Endothelial cell of umbilical vein (primary cell): ENCODE measurements around the gene CRACR2B. TPM values are rescaled to one million over a fixed set of nuclear protein-coding genes. Genes with fewer than 3 reads are reported as not detected.

ENCODE experiments used
- BruUV-seq: library from RNA; stranded (reverse); fragments of 400-500 nt; replicated peaks from 2 replicates; lab custom pipeline; 2021; lab: Mats Ljungman, UMichigan
- CTCF ChIA-PET: fragments of 300-600, 350-600 bp; sonication (Branson Sonifier 250); formaldehyde crosslinking; loops from one replicate; lab custom pipeline; 2021; ENCODE audit warnings: antibody characterized with exemption, inconsistent platforms; lab: Charles Lee
- POLR2A ChIA-PET: fragments of 300-600, 350-600 bp; sonication (Branson Sonifier 250); formaldehyde crosslinking; loops from one replicate; lab custom pipeline; 2021; ENCODE audit warnings: antibody characterized with exemption, inconsistent platforms; lab: Charles Lee
- DNase-seq: peaks from one replicate; pipeline ENCODE4 v3.0.0-alpha.2; 2011; ENCODE audit warnings: low read depth, low spot score
- FAIRE-seq: peaks from 2 replicates; lab custom pipeline; 2011; peaks lifted over from hg19 to GRCh38; lab: Jason Lieb, UNC
- H2AFZ ChIP-seq: 2 replicates; pipeline ENCODE4 v1.6.0; 2012; ENCODE audit warnings: low read depth, low read length, control low read depth, inconsistent platforms
- H3K27ac ChIP-seq: 2 replicates; pipeline ENCODE4 v1.5.1; 2011; ENCODE audit warnings: low read depth, mild to moderate bottlenecking, control low read depth, low read length, moderate library complexity; ENCODE audit not compliant: insufficient read depth
- H3K27me3 ChIP-seq, 2 experiments: 2 replicates each; pipeline versions ENCODE4 v1.6.0 to v1.6.1; 2011; ENCODE audit warnings: low read length in 2 of 2, mixed read lengths in 1 of 2; ENCODE audit not compliant: control insufficient read depth in 2 of 2, insufficient read depth in 2 of 2
- H3K36me3 ChIP-seq, 2 experiments: 2 replicates in 1 of 2; 3 replicates in 1 of 2; pipeline ENCODE4 v1.5.1; 2011; ENCODE audit warnings: low read length in 2 of 2, mild to moderate bottlenecking in 1 of 2, moderate library complexity in 1 of 2; ENCODE audit not compliant: control insufficient read depth in 2 of 2, insufficient read depth in 2 of 2; ENCODE audit errors: extremely low read depth in 1 of 2
- H3K4me1 ChIP-seq: 3 replicates; pipeline ENCODE4 v1.5.1; 2011; ENCODE audit warnings: mild to moderate bottlenecking, low read length; ENCODE audit not compliant: control insufficient read depth, insufficient read depth; ENCODE audit errors: extremely low read depth
- H3K4me2 ChIP-seq: 2 replicates; pipeline ENCODE4 v1.6.1; 2011; ENCODE audit warnings: low read length, control low read depth, mixed read lengths; ENCODE audit not compliant: insufficient read depth
- H3K4me3 ChIP-seq, 3 experiments: fragments of 200-600 bp in 1 of 3; sonication (generic), shearing (Covaris generic) in 1 of 3; replicated peaks in 1 of 3; 2 replicates each; pipeline ENCODE4 v1.5.1; 2011 to 2016; ENCODE audit warnings: control low read depth in 3 of 3, low read length in 3 of 3, mild to moderate bottlenecking in 2 of 3, inconsistent platforms in 1 of 3, low read depth in 1 of 3, moderate library complexity in 1 of 3; ENCODE audit not compliant: insufficient read depth in 1 of 3
- H3K79me2 ChIP-seq: 2 replicates; pipeline ENCODE4 v1.6.0; 2012; ENCODE audit warnings: low read length, inconsistent platforms; ENCODE audit not compliant: control insufficient read depth, insufficient read depth
- H3K9ac ChIP-seq: replicated peaks from 2 replicates; pipeline ENCODE3; 2011; ENCODE audit warnings: low read length, control low read depth; ENCODE audit not compliant: insufficient read depth; ENCODE audit errors: extremely low read depth
- H3K9me1 ChIP-seq: replicated peaks from 3 replicates; pipeline ENCODE4 v1.6.0; 2011; ENCODE audit warnings: mild to moderate bottlenecking, low read length; ENCODE audit not compliant: control insufficient read depth, insufficient read depth; ENCODE audit errors: extremely low read depth
- H3K9me3 ChIP-seq: replicated peaks from 2 replicates; pipeline ENCODE4 v1.5.1; 2012; ENCODE audit warnings: low read length, inconsistent platforms; ENCODE audit not compliant: control insufficient read depth, insufficient read depth
- H4K20me1 ChIP-seq: replicated peaks from 2 replicates; pipeline ENCODE3; 2011; ENCODE audit warnings: mild to moderate bottlenecking, low read length; ENCODE audit not compliant: control insufficient read depth, insufficient read depth; ENCODE audit errors: extremely low read depth
- CTCF ChIP-seq, 2 donors: IDR thresholded peaks; 1 replicate in 1 of 2; 2 replicates in 1 of 2; pipeline ENCODE4 v1.5.1; 2011; ENCODE audit warnings: low read length in 2 of 2, mild to moderate bottlenecking in 2 of 2, moderate library complexity in 2 of 2, control low read depth in 1 of 2, inconsistent platforms in 1 of 2, low read depth in 1 of 2; ENCODE audit not compliant: insufficient read depth in 1 of 2; ENCODE audit errors: extremely low read depth in 1 of 2
- EZH2 ChIP-seq: IDR thresholded peaks from 2 replicates; pipeline ENCODE4 v1.6.1; 2012; ENCODE audit warnings: borderline replicate concordance, low read depth, mild to moderate bottlenecking, moderate library complexity, low read length, inconsistent platforms; ENCODE audit not compliant: severe bottlenecking
- FOS ChIP-seq: IDR thresholded peaks from 2 replicates; pipeline ENCODE4 v1.6.1; 2011; ENCODE audit warnings: mild to moderate bottlenecking, low read length, moderate library complexity, borderline replicate concordance; ENCODE audit not compliant: insufficient read depth
- GATA2 ChIP-seq: IDR thresholded peaks from 2 replicates; pipeline ENCODE4 v1.7.0; 2011; ENCODE audit warnings: low read depth, mild to moderate bottlenecking, moderate library complexity, mixed read lengths, low read length; ENCODE audit not compliant: insufficient read length, insufficient read depth
- JUN ChIP-seq: IDR thresholded peaks from 2 replicates; pipeline ENCODE4 v1.6.1; 2011; ENCODE audit warnings: borderline replicate concordance, low read depth; ENCODE audit not compliant: insufficient read length, insufficient read depth
- MYC ChIP-seq: IDR thresholded peaks from one replicate; pipeline ENCODE4 v1.6.1; 2011; ENCODE audit warnings: mild to moderate bottlenecking, low read depth, low read length
- POLR2A ChIP-seq: IDR thresholded peaks from 2 replicates; pipeline ENCODE4 v1.6.1; 2012; ENCODE audit warnings: low read depth, mild to moderate bottlenecking, control low read depth, low read length
- POLR2AphosphoS5 ChIP-seq: IDR thresholded peaks from 2 replicates; pipeline ENCODE4 v1.6.1; 2012; ENCODE audit warnings: low read depth, mild to moderate bottlenecking, control low read depth, low read length, moderate library complexity; ENCODE audit not compliant: insufficient read depth
- dilution Hi-C: fragments of 300-500 bp; cut with MboI; formaldehyde crosslinking; loops from one replicate; pipeline ENCODE4 v1.15.0; 2019; ENCODE audit warnings: low sequenced_read_pairs; ENCODE audit not compliant: extremely low pct_ligation_motif_present
- intact Hi-C: fragments of 100-400 bp; cut with micrococcal nuclease; formaldehyde crosslinking; loops from one replicate; pipeline ENCODE4 v1.10.0; 2022
- polyA plus RNA-seq, 4 experiments: library from polyadenylated mRNA; depleted of rRNA in 3 of 4; stranded (reverse) in 3 of 4; unstranded in 1 of 4; fragments of >200 nt; gene quantifications; 2 replicates each; pipeline versions ENCODE4 v1.2.1 to v1.2.3, GENCODE V29; 2011 to 2012; ENCODE audit warnings: missing spikeins in 1 of 4
- total RNA-seq: library from RNA; stranded (reverse); gene quantifications from 2 replicates; pipeline ENCODE4 v1.2.3, GENCODE V29; 2021

Gene CRACR2B
- total and polyA plus RNA-seq, 2 donors (not counting 3 experiments of a cell fraction or from before 2014, with no cell fraction given): 8.4 to 9.3 TPM

- ChIA-PET CTCF (interaction anchor here (2.7 kb wide), 1 partner anchor 8 kb away, joined by 8 read pairs; no protein-coding TSS in a partner anchor), POLR2A (interaction anchor here (2.3 to 3.6 kb wide), 3 partner anchors 10 to 13 kb away, joined by 15 to 28 read pairs (median 25); partner anchors contain the start of genes PNPLA2, POLR2L and TSPAN4)
- no TSS peak for BruUV-seq
- no peak overlapping the region for H3K27ac ChIP-seq
- dilution Hi-C loops: no loop called here
- H3K4me3 ChIP-seq: peak overlapping the region in 2 of 3 experiments; percentile 16 to 70
- TF ChIP-seq EZH2 (no peak), POLR2A (no peak)
- peaks cover 26% of the 10 kb centered on the region for H3K79me2 ChIP-seq
- H4K20me1 ChIP-seq: no peaks in the 10 kb centered on the region
- no peak for FAIRE-seq
- H2AFZ ChIP-seq: peak overlapping the region; percentile 8
- H3K9me1 ChIP-seq: no peaks in the 10 kb centered on the region
- no peak for DNase-seq
- H3K9me3 ChIP-seq: no peaks in the 10 kb centered on the region
- H3K9ac ChIP-seq: peak overlapping the region; percentile 38
- peaks cover 57% of the 10 kb centered on the region for H3K4me1 ChIP-seq
- intact Hi-C loops: no loop called here
- H3K4me2 ChIP-seq: peak overlapping the region; percentile 27
- H3K27me3 ChIP-seq: no peaks in the 10 kb centered on the region
- peaks cover 4 to 11% of the 10 kb centered on the region in 2 experiments for H3K36me3 ChIP-seq
These were observed 4.3 kb downstream of the CRACR2B start for GRCh38 chr11:831961-832528.

DNA sequence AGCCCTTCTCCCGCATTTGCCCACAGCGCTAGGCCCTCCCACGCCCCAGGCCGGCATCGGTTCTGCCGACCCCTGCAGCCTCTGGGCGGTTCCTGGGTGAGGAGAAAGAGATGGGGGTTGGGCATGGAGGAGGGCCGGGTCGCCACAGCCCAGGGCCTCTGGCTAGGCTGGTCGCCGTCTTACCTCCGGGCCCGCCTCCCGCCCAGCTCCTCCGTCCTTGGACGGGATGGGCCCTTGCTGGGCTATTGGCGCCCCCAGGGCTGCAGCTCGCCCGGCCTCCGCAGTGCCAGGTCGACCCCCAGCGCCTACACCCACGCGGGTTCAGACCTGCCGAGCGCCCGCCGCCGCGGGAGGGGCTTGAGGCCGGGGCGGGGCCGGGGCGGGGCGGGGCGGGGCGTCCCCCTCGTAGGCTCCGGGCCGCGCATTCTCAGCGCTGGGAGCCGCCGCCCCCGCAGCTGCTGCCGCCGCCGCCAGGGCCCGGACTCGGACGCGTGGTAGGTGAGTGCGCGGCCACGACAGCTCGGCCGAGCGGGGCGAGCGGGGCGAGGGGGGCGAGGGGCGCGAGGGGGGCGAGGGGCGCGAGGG, 4.9 kb downstream of the CRACR2B start, which contains the start of gene CD151:
Gene CD151 (plus strand): TSS at position 424 of the 585 bp plus-strand sequence. CDS start 3,118 bp downstream, outside the sequence.
- no peaks in the 10 kb centered on the region for H4K20me1 ChIP-seq
- peak within 1 kb of the TSS; percentile 85 for H3K9ac ChIP-seq
- peaks cover 7 to 16% of the 10 kb centered on the region in 2 experiments for H3K36me3 ChIP-seq
- peaks cover 32% of the 10 kb centered on the region for H3K79me2 ChIP-seq
- intact Hi-C loops: no loop called here
- DNase-seq: peak; percentile 55
- FAIRE-seq: peak; percentile 4
- H3K4me2 ChIP-seq: peak within 1 kb of the TSS; percentile 75
- H3K9me1 ChIP-seq: no peaks in the 10 kb centered on the region
- H3K27me3 ChIP-seq: no peaks in the 10 kb centered on the region
- H3K9me3 ChIP-seq: no peaks in the 10 kb centered on the region
- POLR2A ChIA-PET: interaction anchor here (1.4 to 3.3 kb wide), 2 partner anchors 11 to 21 kb away, joined by 6 to 25 read pairs; partner anchors contain the start of genes POLR2L and TSPAN4
- BruUV-seq: no TSS peak
- CTCF ChIA-PET: interaction anchor here (2.9 kb wide), 1 partner anchor 12 kb away, joined by 19 read pairs; the partner anchor contains the start of gene TSPAN4
- dilution Hi-C loops: no loop called here
- H3K27ac ChIP-seq: peak within 1 kb of the TSS; percentile 79
- peak within 1 kb of the TSS; percentile 50 to 70 (median 67) for H3K4me3 ChIP-seq
- peaks cover 53% of the 10 kb centered on the region for H3K4me1 ChIP-seq
- H2AFZ ChIP-seq: peak within 1 kb of the TSS; percentile 8
- TF ChIP-seq GATA2 (no peak), EZH2 (no peak), POLR2AphosphoS5 (peak; percentile 61), FOS (no peak), MYC (no peak), JUN (no peak), CTCF (IDR thresholded peaks at IDR 0.05; ENCODE audit: extremely low read depth in 1 of 2, insufficient read depth in 1 of 2, low read depth in 1 of 2, low read length in 2 of 2) (no peak)
